K562 (cell line): ENCODE results near the gene SPOCK3. TPM values are rescaled to one million over a fixed set of nuclear protein-coding genes. Genes with fewer than 3 reads are reported as not detected.

Experiments used
- ARHGAP35 ChIP-seq: fragments of 450-650 bp; IDR thresholded peaks from 2 replicates; pipeline ENCODE4 v1.6.1; 2018; ENCODE audit not compliant: partially characterized antibody
- ETV5 ChIP-seq: sonication (generic); formaldehyde crosslinking; IDR thresholded peaks from 2 replicates; pipeline ENCODE4 v1.4.0; 2020; ENCODE audit warnings: low read depth, mild to moderate bottlenecking, missing genetic modification reagents
- KDM5B ChIP-seq: fragments of 200-600 bp; sonication (generic); IDR thresholded peaks from 2 replicates; pipeline ENCODE4 v1.6.1; 2012; ENCODE audit warnings: low read depth, mild to moderate bottlenecking, moderate library complexity, low read length, control low read depth, inconsistent platforms; ENCODE audit not compliant: insufficient replicate concordance
- RERE ChIP-seq: sonication (generic); formaldehyde crosslinking; IDR thresholded peaks from 2 replicates; pipeline ENCODE4 v1.8.0; 2023; ENCODE audit warnings: missing genetic modification reagents, mild to moderate bottlenecking, borderline replicate concordance
- polyA plus RNA-seq, 8 experiments: library from polyadenylated mRNA; depleted of rRNA in 4 of 8; stranded (reverse) in 5 of 8; unstranded in 3 of 8; fragments of >200 nt; fragmentation: Nextera tagmentation in 2 of 8; fragmentation: Illumina TruSeq in 1 of 8; extraction: Ambion mirVana in 2 of 8; extraction: Trizol in 1 of 8; gene quantifications; 2 replicates each; pipeline versions ENCODE4 v1.2.1 to v1.2.3, GENCODE V29; 2011 to 2014; ENCODE audit warnings: inconsistent platforms in 1 of 8, missing spikeins in 1 of 8
- total RNA-seq, 7 experiments: library from RNA; depleted of rRNA in 6 of 7; stranded (reverse); fragments of >200 nt in 6 of 7; fragmentation: Illumina TruSeq in 2 of 7; extraction: Trizol in 2 of 7; gene quantifications; 2 replicates each; pipeline versions ENCODE4 v1.2.1 to v1.2.3, GENCODE V29; 2011 to 2021; ENCODE audit warnings: low replicate concordance in 1 of 7
- TF ChIP-seq, protein P1 (sequence below): fragments of 250-450 bp; sonication (Bioruptor Pico); IDR thresholded peaks from 2 replicates; pipeline ENCODE4 v1.5.0; 2021; ENCODE audit warnings: mild to moderate bottlenecking, borderline replicate concordance

SPOCK3 gene
- total and polyA plus RNA-seq, 9 of the 15 experiments (the other 6 are each of a cell fraction or from before 2014, with no cell fraction given) = not detected

GRCh38 chr4:167274351-167274750 is 40.1 kb upstream of the SPOCK3 start (continued):
- TF ChIP-seq RERE (no peak), ETV5 (CRISPR knock-in tag) (no peak), KDM5B (no peak), ARHGAP35 (no peak)
- TF ChIP-seq, protein P1, sequence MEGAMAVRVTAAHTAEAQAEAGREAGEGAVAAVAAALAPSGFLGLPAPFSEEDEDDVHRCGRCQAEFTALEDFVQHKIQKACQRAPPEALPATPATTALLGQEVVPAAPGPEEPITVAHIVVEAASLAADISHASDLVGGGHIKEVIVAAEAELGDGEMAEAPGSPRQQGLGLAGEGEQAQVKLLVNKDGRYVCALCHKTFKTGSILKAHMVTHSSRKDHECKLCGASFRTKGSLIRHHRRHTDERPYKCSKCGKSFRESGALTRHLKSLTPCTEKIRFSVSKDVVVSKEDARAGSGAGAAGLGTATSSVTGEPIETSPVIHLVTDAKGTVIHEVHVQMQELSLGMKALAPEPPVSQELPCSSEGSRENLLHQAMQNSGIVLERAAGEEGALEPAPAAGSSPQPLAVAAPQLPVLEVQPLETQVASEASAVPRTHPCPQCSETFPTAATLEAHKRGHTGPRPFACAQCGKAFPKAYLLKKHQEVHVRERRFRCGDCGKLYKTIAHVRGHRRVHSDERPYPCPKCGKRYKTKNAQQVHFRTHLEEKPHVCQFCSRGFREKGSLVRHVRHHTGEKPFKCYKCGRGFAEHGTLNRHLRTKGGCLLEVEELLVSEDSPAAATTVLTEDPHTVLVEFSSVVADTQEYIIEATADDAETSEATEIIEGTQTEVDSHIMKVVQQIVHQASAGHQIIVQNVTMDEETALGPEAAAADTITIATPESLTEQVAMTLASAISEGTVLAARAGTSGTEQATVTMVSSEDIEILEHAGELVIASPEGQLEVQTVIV (CRISPR knock-in tag) = no peak
